Stimulated activated CD8-positive, alpha-beta memory T cell treated with anti-CD3 and anti-CD28 coated beads, Interleukin-4, amount 100 ng/mL, for 4 hours (primary cell): ENCODE data around the gene DIS3L2.

Experiments
- DNase-seq, 2 donors: peaks; one replicate each; pipeline ENCODE4 v3.0.0-alpha.2; 2020; ENCODE audit warnings: low read depth in 2 of 2, low spot score in 1 of 2

The DIS3L2 gene

GRCh38 chr2:232049350-232049749, 87.8 kb downstream of the DIS3L2 start:
- DNase-seq, result no peak

- DNase-seq, result no peak
Measured at GRCh38 chr2:232052591-232052990, 91.1 kb downstream of the DIS3L2 start.

DNA sequence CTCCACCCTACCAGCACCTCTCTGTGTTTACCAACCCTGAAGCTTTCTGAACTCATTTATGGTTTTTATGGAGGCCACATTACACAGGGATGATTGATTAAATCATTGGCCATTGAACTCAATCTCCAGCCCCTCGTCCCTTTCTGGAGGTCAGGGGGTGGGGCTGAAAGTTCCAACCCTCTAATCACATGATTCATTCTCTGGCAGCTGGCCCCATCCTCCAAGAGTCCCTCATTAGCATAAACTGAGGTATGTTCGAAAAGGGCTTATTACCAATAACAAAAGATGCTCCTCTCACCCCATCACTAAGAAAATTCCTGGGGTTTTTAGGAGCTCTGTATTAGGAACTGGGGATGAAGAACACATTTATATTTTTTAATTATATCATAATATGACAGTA, 92.3 kb downstream of the DIS3L2 start:
- no peak for DNase-seq

- no peak for DNase-seq
Measured at GRCh38 chr2:232058063-232058877, 96.8 kb downstream of the DIS3L2 start.

- DNase-seq, result no peak
Measured at GRCh38 chr2:232058931-232059330, 97.4 kb downstream of the DIS3L2 start.

DNA sequence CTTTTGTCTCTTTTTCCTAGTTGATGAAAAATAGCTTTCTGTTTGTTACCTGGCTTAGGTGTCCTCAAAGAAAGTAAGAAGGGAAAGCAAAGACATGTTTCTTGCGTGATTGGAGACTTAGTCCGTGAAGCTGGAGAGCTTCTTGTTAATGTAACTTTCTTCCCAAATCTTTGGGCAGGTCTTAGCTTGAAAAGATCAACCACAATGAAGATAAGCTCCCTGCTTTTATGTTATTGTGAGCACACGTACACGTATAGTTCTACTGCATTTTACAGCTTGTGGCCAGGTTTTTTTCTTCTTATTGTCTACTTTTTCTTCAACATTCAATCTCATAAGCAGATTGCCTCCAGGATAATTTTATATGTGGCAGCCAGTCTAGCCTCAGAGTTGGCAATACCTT, 99.8 kb downstream of the DIS3L2 start:
- DNase-seq, result no peak

GRCh38 chr2:232073026-232073425, 111.5 kb downstream of the DIS3L2 start:
- no peak for DNase-seq

DNA sequence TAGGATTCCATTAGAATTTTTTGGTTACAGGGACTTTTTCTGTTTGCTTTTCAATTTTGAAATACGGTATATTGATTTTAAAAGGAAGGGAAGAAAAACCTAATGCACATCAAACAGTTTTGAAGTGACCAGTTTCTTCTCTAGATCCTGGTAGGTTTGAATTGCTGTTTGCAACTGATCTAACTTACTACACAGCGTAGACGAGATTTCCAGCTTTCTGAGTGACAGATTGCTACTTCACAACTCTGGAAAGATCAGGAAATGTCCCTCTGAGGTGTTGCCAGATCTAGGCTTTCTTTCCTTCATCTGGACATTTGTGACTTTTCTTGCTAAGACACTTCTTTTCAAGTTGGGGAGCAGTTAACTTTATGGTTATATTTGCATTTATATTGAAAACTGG, 112.2 kb downstream of the DIS3L2 start:
- DNase-seq, result no peak

DNA sequence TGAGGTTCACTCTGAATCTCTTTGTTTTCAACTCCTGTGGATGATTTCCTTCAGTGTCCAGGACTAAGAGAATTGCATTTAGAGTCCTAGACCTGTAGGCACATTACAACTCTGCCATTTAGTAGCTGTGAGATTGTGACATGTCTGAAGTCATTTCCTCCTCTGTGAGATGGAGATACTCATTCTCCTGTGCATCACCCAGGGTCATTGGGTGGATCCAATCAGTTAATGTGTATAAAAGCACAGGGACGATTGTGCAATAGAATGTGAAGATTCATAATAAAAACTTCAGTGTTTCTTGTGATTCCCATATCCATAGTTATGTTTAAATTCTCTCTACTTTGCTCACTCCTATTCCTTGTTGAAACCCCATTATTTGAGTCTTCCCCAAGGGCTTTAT, 113.6 kb downstream of the DIS3L2 start:
- no peak for DNase-seq

- no peak for DNase-seq
Measured at GRCh38 chr2:232075859-232076258, 114.3 kb downstream of the DIS3L2 start.

- no peak for DNase-seq
Measured at GRCh38 chr2:232076272-232076671, 114.8 kb downstream of the DIS3L2 start.

DNA sequence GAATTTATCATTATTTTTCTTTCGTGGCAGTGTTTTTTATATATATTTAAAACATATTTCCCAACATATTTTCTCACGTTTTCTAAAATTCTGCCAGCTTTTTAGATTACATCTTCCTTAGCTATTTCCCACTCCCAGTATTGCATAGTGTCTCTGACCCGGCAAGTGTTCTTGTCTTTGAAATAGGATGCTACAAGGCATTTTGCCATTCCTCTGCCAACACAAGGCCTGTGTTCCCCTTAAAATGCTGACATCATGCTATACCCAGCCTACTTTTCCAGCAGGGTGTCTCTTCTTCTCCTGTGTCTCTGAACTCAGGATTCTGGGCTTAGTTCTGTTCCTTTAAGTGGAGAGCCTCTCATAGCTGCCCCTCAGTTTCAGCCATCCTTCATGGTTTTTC, 115.2 kb downstream of the DIS3L2 start:
- DNase-seq, result no peak

DNA sequence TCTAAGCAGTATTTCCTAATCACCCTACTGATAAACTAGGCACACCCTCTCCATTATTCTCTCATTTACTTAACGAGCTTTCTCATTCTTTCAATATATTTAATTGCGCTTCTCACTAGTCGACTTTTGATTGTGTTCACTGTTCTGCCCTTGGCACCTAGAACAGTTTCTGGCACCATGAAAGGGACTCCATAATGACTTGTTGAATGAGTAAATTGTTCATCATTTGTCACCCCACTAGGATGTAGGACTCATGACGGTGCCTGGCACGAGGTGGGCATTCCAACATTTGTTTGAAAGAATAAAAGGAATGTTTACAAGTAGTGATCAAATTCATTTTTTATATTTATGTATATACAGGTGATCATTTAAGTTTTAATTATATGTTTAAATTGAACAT, 123.7 kb downstream of the DIS3L2 start:
- DNase-seq, result no peak

DNA sequence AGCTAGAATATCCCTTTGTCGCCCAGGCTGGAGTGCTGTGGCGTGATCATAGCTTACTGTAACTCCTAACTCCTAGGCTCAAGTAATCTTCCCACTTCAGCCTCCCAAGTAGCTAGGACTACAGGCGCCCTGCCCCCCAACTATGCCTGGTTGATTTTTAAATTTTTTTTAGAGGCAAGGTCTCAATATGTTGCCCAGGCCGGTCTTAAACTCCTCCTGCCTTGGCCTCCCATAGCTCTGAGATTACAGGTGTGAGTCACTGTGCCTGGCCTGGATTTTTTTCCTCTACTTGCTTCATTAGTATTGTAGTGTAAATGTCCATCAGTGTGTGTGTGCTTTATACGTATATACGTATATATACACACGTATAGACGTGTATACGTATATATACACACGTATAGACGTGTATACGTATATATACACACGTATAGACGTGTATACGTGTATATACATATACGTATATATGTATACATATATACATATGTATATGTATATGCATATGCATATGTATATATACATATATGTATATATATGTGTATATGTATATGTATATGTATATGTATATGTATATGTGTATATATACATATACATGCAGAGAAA, 124.4 kb downstream of the DIS3L2 start:
- DNase-seq, result no peak

GRCh38 chr2:232088771-232089170, 127.3 kb downstream of the DIS3L2 start:
- DNase-seq, result no peak

GRCh38 chr2:232094201-232094600, 132.7 kb downstream of the DIS3L2 start:
- no peak for DNase-seq

DNA sequence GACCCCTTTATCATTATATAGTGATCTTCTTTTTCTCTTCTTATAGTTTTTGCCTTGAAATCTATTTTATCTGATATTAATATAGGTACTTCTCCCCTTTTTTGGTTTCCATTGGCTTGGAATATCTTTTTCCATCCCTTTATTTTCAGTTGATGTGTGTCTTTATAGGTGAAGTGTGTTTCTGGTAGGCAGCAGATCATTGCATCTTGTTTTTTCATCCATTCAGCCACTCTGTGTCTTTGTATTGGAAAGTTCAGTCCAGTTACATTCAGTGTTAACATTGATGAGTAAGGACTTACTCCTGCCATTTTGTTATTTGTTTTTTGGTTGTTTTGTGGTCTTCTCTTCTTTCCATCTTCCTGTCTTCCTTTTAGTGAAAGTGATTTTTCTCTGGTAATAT, 133.4 kb downstream of the DIS3L2 start:
- no peak for DNase-seq

GRCh38 chr2:232097260-232097659, 135.7 kb downstream of the DIS3L2 start:
- no peak for DNase-seq

DNA sequence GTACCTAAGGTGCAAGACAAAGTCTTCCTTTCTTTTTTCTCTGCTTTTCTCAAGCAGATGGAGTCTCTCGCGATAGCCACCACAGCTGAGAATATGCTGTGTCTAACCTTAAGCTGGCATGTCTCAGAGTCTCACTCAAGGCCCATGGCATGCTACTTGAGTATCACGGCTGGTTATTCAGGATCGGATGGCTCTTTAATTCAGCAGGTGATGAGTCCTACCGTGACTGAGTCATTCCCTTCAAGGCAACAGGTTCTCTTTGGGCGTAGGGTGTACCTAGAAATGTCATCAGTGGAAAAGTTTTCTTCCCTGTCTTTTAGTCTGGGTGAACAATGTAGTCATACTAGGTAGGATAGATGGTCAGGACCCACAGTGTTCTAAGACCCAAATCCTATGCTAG, 136.2 kb downstream of the DIS3L2 start:
- no peak for DNase-seq

- DNase-seq, result no peak
Measured at GRCh38 chr2:232102380-232102779, 140.9 kb downstream of the DIS3L2 start.

- DNase-seq, result no peak
Measured at GRCh38 chr2:232103140-232103737, 141.7 kb downstream of the DIS3L2 start.

- DNase-seq, result no peak
Measured at GRCh38 chr2:232104076-232104646, 142.6 kb downstream of the DIS3L2 start.
